Kidney tubule cell (primary cell): ENCODE measurements around the gene ZNF436.
"Not testable (repeated sequence)": the region's sequence is repeated elsewhere in the genome, so short reads cannot be mapped to it uniquely, and the experiment has no call there.

ENCODE experiments used
- DNase-seq: peaks from one replicate; pipeline ENCODE4 v3.0.0-alpha.2; 2018; ENCODE audit warnings: low spot score

Gene ZNF436

DNA sequence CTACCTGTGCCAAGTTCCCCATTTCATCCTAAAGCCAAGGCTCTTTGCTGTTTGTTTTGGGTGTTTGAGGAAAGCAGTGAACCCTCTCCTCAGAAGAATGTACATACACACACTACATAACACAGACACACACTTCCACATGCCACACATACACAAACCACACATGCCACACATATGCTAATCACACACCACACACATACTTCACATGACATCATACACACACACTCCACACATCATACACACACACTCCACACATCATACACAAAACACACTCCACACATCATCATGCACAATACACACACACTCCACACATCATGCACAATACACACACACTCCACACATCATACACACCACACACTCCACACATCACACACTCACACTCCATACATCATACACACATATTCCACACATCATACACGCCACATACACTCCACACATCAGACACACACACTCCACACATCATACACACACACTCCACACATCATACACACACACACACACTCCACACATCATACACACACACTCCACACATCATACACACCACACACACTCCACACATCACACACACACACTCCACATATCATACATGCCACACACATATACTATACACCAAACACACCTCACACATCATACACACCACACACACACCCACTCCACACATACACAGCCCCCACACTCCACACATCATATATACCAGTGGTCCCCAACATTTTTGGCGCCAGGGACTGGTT is 22.7 kb upstream of the ZNF436 start:
- DNase-seq, result no peak

- no peak for DNase-seq
Measured at GRCh38 chr1:23389837-23390321, 20.2 kb upstream of the ZNF436 start.

DNA sequence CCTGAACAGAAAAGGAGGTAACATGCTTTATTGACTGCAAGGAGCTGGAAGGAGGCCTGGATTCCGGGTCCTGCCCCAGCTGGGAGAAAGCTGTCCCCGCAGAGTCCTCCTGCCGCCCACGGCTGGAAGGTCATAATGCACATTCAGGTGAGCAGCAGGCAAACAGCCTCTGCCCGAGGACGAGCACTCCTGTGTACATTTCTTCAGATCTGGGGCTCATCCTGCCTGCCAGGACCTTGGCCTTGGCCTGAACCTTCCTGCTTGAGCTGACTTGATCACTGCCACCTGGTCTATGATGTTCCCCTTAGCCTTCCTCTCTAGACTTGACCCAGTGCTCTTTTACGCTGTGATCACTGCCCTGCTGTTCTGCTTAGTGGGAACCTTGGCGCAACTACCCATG is 17.9 kb upstream of the ZNF436 start:
- DNase-seq, result no peak

- peak; percentile 45 for DNase-seq
Measured at GRCh38 chr1:23385119-23385621, 15.5 kb upstream of the ZNF436 start.

GRCh38 chr1:23384312-23385058 is 14.8 kb upstream of the ZNF436 start:
- DNase-seq, result peak; percentile 77

GRCh38 chr1:23383577-23384311 is 14.1 kb upstream of the ZNF436 start:
- no peak for DNase-seq

- DNase-seq, result no peak
Measured at GRCh38 chr1:23381233-23381885, 11.7 kb upstream of the ZNF436 start.

DNA sequence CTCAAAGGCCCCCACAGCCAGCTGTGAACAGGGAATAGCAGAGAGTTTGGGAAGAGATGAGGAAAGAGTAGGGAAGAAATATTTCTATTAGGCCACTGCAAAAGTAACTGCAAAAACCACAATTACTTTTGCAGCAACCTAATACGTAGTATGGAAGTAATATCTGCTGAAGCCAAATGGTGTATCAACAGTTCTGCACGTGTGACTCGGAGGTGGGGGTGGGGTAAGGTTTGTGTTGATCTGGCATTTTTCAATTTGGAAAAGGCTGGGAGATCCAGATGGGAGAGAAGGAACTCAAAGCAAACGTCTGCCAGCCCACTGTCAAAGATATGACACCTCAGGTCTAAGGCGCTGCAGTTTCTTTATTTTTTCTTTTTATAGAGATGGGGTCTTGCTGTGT is 11.1 kb upstream of the ZNF436 start:
- no peak for DNase-seq

- DNase-seq, result not testable (repeated sequence)
Measured at GRCh38 chr1:23380236-23380635, 10.6 kb upstream of the ZNF436 start.

- peak; percentile 67 for DNase-seq
Measured at GRCh38 chr1:23376890-23377811, 7.5 kb upstream of the ZNF436 start.

DNA sequence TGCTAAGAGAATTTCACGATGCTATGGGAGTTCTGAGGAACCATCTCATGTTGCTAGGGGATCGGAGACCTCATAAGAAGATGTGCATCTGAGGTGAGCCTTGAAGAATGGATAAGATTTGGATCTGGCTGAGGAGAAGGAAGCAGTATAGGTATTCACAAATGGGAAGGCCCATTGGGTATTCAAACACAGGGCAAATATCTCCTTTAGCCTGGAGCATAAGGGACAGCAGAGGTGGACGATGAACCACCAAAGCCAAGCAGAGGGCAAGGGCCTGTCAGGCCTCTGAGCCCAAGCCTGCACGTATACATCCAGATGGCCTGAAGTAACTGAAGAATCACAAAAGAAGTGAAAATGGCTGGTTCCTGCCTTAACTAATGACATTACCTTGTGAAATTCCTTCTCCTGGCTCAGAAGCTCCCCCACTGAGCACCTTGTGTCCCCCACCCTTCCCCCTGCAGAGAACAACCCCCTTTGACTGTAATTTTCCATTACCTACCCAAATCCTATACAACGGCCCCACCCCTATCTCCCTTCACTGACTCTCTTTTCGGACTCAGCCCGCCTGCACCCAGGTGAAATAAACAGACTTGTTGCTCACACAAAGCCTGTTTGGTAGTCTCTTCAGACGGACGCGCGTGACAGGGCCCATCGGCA is 4.6 kb upstream of the ZNF436 start:
- not testable (repeated sequence) for DNase-seq

DNA sequence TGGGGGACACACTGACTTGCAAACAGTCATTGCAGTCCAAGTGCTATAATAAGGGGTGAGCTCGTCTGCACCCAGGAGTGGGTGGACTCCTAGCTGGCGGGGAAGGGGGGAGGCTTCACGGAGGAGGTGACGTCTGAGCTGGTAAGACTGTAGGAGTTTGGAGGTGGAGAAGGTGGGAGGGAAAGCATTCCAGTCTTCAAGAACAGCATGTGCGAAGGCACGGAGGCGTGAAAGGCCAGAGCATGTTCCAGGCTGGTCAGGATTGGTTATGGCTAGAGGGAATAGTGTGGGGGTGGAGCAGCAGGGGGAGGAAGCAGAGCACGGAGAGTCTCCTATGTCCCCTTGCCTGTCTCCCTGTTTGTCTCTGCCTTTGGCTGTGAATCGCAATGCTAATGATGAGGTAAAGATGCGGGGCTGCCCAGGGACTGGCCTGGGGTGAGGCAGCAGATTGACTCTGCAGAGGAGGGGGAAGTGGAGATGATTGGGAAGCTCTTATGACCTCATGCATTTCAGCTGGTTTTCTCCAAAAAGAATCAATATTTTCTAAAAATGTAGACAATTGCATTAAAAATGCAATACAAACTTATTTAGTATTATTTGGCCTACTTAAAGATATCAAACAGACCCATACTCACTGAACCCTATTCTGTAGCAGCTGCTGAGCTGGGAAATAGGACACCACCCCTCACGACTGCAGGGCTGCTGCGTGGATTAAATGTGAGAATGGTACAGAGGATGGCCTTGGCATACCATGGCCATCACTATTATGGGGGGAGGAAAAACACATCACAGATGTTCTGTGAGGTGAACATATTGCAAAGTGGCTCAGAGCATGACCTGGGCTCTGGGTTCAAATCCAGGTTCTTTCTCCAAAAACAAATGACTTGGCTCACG is 2.6 kb upstream of the ZNF436 start:
- peak; percentile 26 for DNase-seq

- DNase-seq, result peak; percentile 14
Measured at GRCh38 chr1:23370709-23371584, 1.3 kb upstream of the ZNF436 start.

DNA sequence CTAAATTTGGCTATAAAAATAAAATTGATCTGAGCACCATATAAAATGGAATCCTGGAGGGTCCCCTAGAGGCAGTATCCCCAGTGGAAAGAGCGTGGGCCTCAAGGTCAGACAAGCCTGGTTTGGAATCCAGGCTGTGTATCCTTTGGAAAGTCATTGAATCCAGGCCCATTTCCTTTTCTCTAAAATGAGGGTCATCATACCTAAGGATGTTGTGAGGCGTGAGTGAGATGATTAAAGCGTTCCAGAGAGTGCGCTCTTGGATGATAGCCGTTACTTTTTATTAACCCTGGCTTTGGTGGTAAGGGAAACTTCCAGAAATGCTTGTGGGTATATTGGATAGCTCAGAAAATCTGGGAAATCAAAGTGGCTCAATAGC is 683 bp upstream of the ZNF436 start:
- no peak for DNase-seq

GRCh38 chr1:23368562-23369334 is 888 bp downstream of the ZNF436 start:
- peak; percentile 91 for DNase-seq

GRCh38 chr1:23367791-23368561 is 1.7 kb downstream of the ZNF436 start:
- peak; percentile 99 for DNase-seq

DNA sequence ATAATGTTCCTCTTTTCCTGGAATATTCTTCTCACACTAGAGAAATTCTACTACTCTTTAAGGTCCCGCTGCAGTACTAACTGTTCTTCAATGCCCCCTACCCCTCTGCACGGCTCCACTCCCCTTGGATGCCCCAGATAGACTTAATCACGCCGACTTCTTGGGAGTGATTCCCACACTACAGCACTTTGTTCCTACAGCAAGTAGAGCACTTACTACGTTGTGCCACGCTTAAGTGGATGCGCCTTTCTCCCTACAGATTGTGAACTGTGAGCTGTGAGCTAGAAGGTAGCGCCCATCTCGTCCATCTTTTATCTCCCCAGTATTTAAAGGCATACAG is 2.2 kb downstream of the ZNF436 start:
- DNase-seq, result no peak
